NCI-H82 (cell line): Measurements from ENCODE around the gene PGAM4.
"Not testable (repeated sequence)": the region's sequence is repeated elsewhere in the genome, so short reads cannot be mapped to it uniquely, and the experiment has no call there.

ENCODE experiments used
- DNase-seq: peaks from one replicate; lab custom pipeline; 2025; lab: John Stamatoyannopoulos, UW

The PGAM4 gene

DNA sequence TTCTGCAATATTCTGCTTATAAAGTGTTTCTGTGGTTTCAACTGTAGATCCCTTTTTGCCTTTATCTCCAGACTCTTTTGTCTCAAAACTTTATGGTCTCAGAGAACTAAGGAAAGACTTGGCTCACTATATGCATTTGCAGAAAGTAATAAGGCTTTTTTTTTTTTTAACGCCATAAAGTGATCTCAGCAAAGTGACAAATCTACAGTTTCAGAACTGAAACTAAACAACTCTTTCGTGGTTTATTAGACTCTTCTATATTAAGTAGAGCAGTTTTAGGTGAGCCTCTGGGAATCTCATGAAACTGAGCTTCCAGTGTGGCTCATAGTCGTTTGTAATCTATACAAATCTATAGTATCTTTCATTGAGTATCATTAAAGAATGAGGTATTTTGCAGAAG lies 43.7 kb downstream of the PGAM4 start:
- no peak for DNase-seq

DNA sequence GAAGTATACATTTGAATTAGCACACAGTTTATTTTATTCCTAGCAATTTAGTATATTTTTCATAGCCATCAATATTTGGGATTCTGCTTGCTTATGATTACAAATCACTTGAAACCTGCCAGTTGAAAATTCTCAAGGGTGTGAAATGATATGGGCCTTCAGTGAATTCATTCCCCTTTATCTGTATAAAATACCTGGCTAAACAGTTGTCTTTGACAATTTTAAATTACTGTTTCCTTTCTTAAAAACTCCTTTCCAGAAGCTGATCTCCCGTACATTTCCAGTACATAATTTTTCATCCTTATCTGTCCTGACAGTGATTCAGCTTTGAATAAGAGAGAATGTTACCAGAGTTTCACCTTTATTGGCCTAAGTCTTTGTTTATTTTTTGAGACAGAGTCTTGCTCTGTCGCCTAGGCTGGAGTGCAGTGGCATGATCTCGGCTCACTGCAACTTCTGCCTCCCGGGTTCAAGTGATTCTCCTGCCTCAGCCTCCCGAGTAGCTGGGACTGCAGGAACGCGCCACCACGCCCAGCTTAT lies 45.0 kb downstream of the PGAM4 start:
- DNase-seq = no peak

DNA sequence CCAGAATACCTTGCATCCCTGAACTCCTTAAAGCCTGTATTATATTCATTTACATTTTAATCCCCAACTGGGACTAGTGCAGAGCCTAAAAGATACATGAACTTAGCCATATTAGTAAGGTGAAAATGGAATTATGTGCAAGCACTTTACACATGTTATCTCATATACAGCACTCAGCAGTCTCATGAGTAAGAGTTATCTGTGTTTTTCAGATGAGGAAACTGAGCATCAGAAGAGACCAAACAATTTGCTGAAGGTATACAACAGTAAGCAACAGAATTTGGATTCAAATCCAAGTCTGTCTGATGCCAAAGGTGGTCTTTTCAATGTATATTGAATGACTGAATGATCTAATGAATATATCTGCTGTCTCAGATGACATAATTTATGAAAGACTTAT lies 46.7 kb downstream of the PGAM4 start:
- DNase-seq = no peak

DNA sequence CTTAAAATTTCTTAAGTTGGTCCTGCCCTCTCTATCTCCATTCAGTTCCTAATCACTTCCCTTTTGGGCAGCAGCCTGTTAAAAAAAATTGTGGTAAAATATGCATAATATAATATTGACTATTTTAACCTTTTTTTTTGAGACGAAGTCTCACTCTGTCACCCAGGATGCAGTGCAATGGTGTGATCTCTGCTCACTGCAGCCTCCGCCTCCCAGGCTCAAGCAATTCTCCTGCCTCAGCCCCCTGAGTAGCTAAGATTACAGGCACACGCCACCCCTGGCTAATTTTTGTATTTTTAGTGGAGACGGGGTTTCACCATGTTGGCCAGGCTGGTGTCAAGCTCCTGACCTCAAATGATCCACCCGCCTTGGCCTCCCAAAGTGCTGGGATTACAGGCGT lies 50.1 kb downstream of the PGAM4 start:
- not testable (repeated sequence) for DNase-seq

DNA sequence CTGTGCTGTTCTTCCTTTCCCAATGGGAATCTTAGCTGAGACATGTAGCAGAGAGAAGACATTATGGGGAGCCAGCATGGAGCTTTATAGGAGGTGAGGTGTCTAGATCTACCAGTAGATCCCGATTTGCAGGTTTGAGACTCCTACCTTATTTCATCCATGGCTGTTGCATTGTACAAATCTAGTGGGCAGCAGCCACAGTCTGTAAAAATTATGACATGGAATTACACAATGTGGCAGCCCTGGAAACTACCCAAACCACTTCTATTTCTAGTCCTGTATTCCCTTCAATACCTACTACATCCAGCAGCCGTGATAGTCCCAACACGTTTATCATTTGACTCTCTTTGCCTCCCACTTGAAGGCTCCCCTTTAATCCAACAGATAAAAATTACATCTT lies 50.9 kb downstream of the PGAM4 start:
- no peak for DNase-seq
